Measurements from ENCODE around the gene DNAH11. TPM values are rescaled to one million over a fixed set of nuclear protein-coding genes. Genes with fewer than 3 reads are reported as not detected.

The DNAH11 gene
- total RNA-seq, 1 experiment from 2014 or later = 1.6 TPM

- no peak; the same call in 1 of the 2 replicates for ATAC-seq
- no TSS peak for BruUV-seq (replicated peaks)
- H3K4me3 ChIP-seq (ENCODE audit: low read length) = no peak overlapping the region
- TF ChIP-seq EZH2phosphoT487 (IDR thresholded peaks at IDR 0.05; ENCODE audit: borderline replicate concordance, low read length) (no peak), EZH2 (IDR thresholded peaks at IDR 0.05; ENCODE audit: low read length, unreplicated experiment) (no peak), CTCF (conservative IDR thresholded peaks at IDR 0.05; ENCODE audit: low read depth, low read length) (no peak)
- peak overlapping the region; percentile 42; the same call in 1 of the 2 replicates for H3K4me2 ChIP-seq (ENCODE audit: low read length)
- no peaks in the 10 kb centered on the region for H3K27me3 ChIP-seq (ENCODE audit: low read length)
- no peak overlapping the region for H2AFZ ChIP-seq (ENCODE audit: low read length)
- H3K79me2 ChIP-seq (ENCODE audit: low read length) = no peaks in the 10 kb centered on the region
- H3K9me2 ChIP-seq (replicated peaks; ENCODE audit: low read length) = no peaks in the 10 kb centered on the region
- no peaks in the 10 kb centered on the region for H3K9me3 ChIP-seq (ENCODE audit: low read length)
- H3K27ac ChIP-seq (ENCODE audit: low read length) = no peak overlapping the region
- peaks cover 11% of the 10 kb centered on the region; the same call in 1 of the 2 replicates for H3K4me1 ChIP-seq (ENCODE audit: insufficient read depth, low read length)
- no peaks in the 10 kb centered on the region for H3K36me3 ChIP-seq (ENCODE audit: low read depth, low read length)
- ChIA-PET CTCF (no interaction called here), POLR2A (ENCODE audit: unreplicated experiment) (no interaction called here)
- H3K9ac ChIP-seq (ENCODE audit: low read length) = no peak overlapping the region
- intact Hi-C loops (cut with micrococcal nuclease) = loop anchor here (1.0 to 2.0 kb wide), 2 partner anchors 39 to 421 kb away; no protein-coding TSS in a partner anchor
- no peak for DNase-seq
- H3F3A ChIP-seq (ENCODE audit: low read length, unreplicated experiment) = no peaks in the 10 kb centered on the region
- H4K20me1 ChIP-seq (ENCODE audit: low read length) = no peaks in the 10 kb centered on the region
Measured at GRCh38 chr7:21579341-21580072, 36.7 kb downstream of the DNAH11 start.

GRCh38 chr7:21580073-21580521, 37.3 kb downstream of the DNAH11 start:
- no TSS peak for BruUV-seq (replicated peaks)
- peak overlapping the region; percentile 42 for H3K4me2 ChIP-seq (ENCODE audit: low read length)
- intact Hi-C loops (cut with micrococcal nuclease) = loop anchor here (1.0 to 2.0 kb wide), 2 partner anchors 38 to 421 kb away; no protein-coding TSS in a partner anchor
- H3K79me2 ChIP-seq (ENCODE audit: low read length) = no peaks in the 10 kb centered on the region
- peak overlapping the region; percentile 7; the same call in 1 of the 2 replicates for H3K27ac ChIP-seq (ENCODE audit: low read length)
- no peaks in the 10 kb centered on the region for H3K36me3 ChIP-seq (ENCODE audit: low read depth, low read length)
- H3K4me1 ChIP-seq (ENCODE audit: insufficient read depth, low read length) = peaks cover 11% of the 10 kb centered on the region; the same call in 1 of the 2 replicates
- ATAC-seq (peak; percentile 91), DNase-seq (peak; percentile 65)
- no peaks in the 10 kb centered on the region for H3K9me2 ChIP-seq (replicated peaks; ENCODE audit: low read length)
- CTCF ChIA-PET = no interaction called here
- no peaks in the 10 kb centered on the region for H3K9me3 ChIP-seq (ENCODE audit: low read length)
- no peaks in the 10 kb centered on the region for H4K20me1 ChIP-seq (ENCODE audit: low read length)
- H3K9ac ChIP-seq (ENCODE audit: low read length) = no peak overlapping the region
- no peak overlapping the region for H3K4me3 ChIP-seq (ENCODE audit: low read length)
- no peak for TF ChIP-seq EZH2phosphoT487 (IDR thresholded peaks at IDR 0.05; ENCODE audit: borderline replicate concordance, low read length)
- no peak for TF ChIP-seq CTCF (conservative IDR thresholded peaks at IDR 0.05; ENCODE audit: low read depth, low read length)
- TF ChIP-seq EZH2 (IDR thresholded peaks at IDR 0.05; ENCODE audit: low read length, unreplicated experiment) = no peak
- peaks cover 3% of the 10 kb centered on the region; the same call in 1 of the 2 replicates for H3K27me3 ChIP-seq (ENCODE audit: low read length)
- no peak overlapping the region for H2AFZ ChIP-seq (ENCODE audit: low read length)
- H3F3A ChIP-seq (ENCODE audit: low read length, unreplicated experiment) = no peaks in the 10 kb centered on the region
- POLR2A ChIA-PET (ENCODE audit: unreplicated experiment) = no interaction called here

All from PC-3 (cell line).